HL-60/S4 treated with phorbol 12-myristate 13-acetate at 8.2 ng/mL for 4 days and 3 days (cell line): Measurements from ENCODE around the gene SRD5A3.

ENCODE experiments used
- in situ Hi-C: fragments of 300-500 bp; cut with MboI; formaldehyde crosslinking; loops from 2 replicates; pipeline ENCODE4 v1.15.0; 2022; ENCODE audit warnings: low sequenced_read_pairs

SRD5A3 gene

GRCh38 chr4:55345980-55346850 is at the start of gene SRD5A3:
TSS of gene SRD5A3 (plus strand) at chr4:55346242. CDS start at chr4:55346337, 95 bp downstream.
- in situ Hi-C loops: no loop called here

GRCh38 chr4:55297346-55297745 is 48.7 kb upstream of the SRD5A3 start:
- in situ Hi-C loops: no loop called here

- in situ Hi-C loops: loop anchor here (10.0 to 25.0 kb wide), 2 partner anchors 341 to 989 kb away; no protein-coding TSS in a partner anchor
These were observed 42.3 kb upstream of the SRD5A3 start for GRCh38 chr4:55303760-55304165.

GRCh38 chr4:55304303-55304702 is 41.7 kb upstream of the SRD5A3 start:
- in situ Hi-C loops: loop anchor here (10.0 to 25.0 kb wide), 2 partner anchors 342 to 990 kb away; no protein-coding TSS in a partner anchor

GRCh38 chr4:55308071-55308470 is 38.0 kb upstream of the SRD5A3 start:
- in situ Hi-C loops: loop anchor here (10.0 to 25.0 kb wide), 2 partner anchors 346 to 993 kb away; no protein-coding TSS in a partner anchor

- in situ Hi-C loops: loop anchor here (25.0 kb wide), 1 partner anchor 350 kb away; no protein-coding TSS in a partner anchor
These were observed 34.1 kb upstream of the SRD5A3 start for GRCh38 chr4:55311792-55312488.

GRCh38 chr4:55312489-55313101 is 33.4 kb upstream of the SRD5A3 start:
- in situ Hi-C loops: loop anchor here (25.0 kb wide), 1 partner anchor 350 kb away; no protein-coding TSS in a partner anchor

- in situ Hi-C loops: loop anchor here (25.0 kb wide), 1 partner anchor 352 kb away; no protein-coding TSS in a partner anchor
These were observed 31.8 kb upstream of the SRD5A3 start for GRCh38 chr4:55314141-55314820.

GRCh38 chr4:55318175-55319129 is 27.6 kb upstream of the SRD5A3 start:
- in situ Hi-C loops: loop anchor here (25.0 kb wide), 1 partner anchor 356 kb away; no protein-coding TSS in a partner anchor

- in situ Hi-C loops: loop anchor here (25.0 kb wide), 1 partner anchor 359 kb away; no protein-coding TSS in a partner anchor
These were observed 24.3 kb upstream of the SRD5A3 start for GRCh38 chr4:55321707-55322264.

GRCh38 chr4:55323375-55323774 is 22.7 kb upstream of the SRD5A3 start:
- in situ Hi-C loops: loop anchor here (25.0 kb wide), 1 partner anchor 361 kb away; no protein-coding TSS in a partner anchor

GRCh38 chr4:55326629-55327028 is 19.4 kb upstream of the SRD5A3 start:
- in situ Hi-C loops: no loop called here

- in situ Hi-C loops: no loop called here
These were observed 17.0 kb upstream of the SRD5A3 start for GRCh38 chr4:55329012-55329411.

- in situ Hi-C loops: no loop called here
These were observed 15.8 kb upstream of the SRD5A3 start for GRCh38 chr4:55330241-55330640.

- in situ Hi-C loops: no loop called here
These were observed 9.7 kb upstream of the SRD5A3 start for GRCh38 chr4:55336138-55337034.

- in situ Hi-C loops: no loop called here
These were observed 8.1 kb upstream of the SRD5A3 start for GRCh38 chr4:55337944-55338343.

GRCh38 chr4:55338486-55338885 is 7.6 kb upstream of the SRD5A3 start:
- in situ Hi-C loops: no loop called here

GRCh38 chr4:55340266-55340665 is 5.8 kb upstream of the SRD5A3 start:
- in situ Hi-C loops: no loop called here
